SU-DHL-6 (cell line): Measurements from ENCODE around the gene ATP11A.

ENCODE experiments used
- H2AFZ ChIP-seq: fragments of 200-600 bp; sonication (generic); 2 replicates; pipeline ENCODE4 v1.6.1; 2014; ENCODE audit warnings: low read depth, mild to moderate bottlenecking, moderate library complexity, mixed read lengths, antibody characterized with exemption, low read length; ENCODE audit not compliant: severe bottlenecking
- H3F3A ChIP-seq: fragments of 200-600 bp; shearing (Covaris generic); 2 replicates; pipeline ENCODE4 v1.6.0; 2016; ENCODE audit warnings: antibody characterized with exemption, mild to moderate bottlenecking; ENCODE audit not compliant: insufficient read depth
- H3K27ac ChIP-seq: fragments of 200-600 bp; sonication (generic); 2 replicates; pipeline ENCODE4 v1.5.1; 2016; ENCODE audit warnings: low read depth, mild to moderate bottlenecking, low read length, moderate library complexity, mixed read lengths
- H3K27me3 ChIP-seq: fragments of 200-600 bp; sonication (generic), shearing (Covaris generic); 2 replicates; pipeline ENCODE4 v1.6.0; 2014; ENCODE audit warnings: mild to moderate bottlenecking, low read length
- H3K36me3 ChIP-seq: fragments of 200-600 bp; sonication (generic); 2 replicates; pipeline ENCODE4 v1.6.1; 2014; ENCODE audit warnings: mild to moderate bottlenecking, low read length, mixed read lengths
- H3K4me2 ChIP-seq: fragments of 300-600, 200-600 bp; shearing (Covaris generic), sonication (generic); 2 replicates; pipeline ENCODE4 v1.6.0; 2014; ENCODE audit warnings: low read length, low read depth, mild to moderate bottlenecking; ENCODE audit not compliant: poor library complexity, severe bottlenecking
- H3K4me3 ChIP-seq: fragments of 200-600 bp; sonication (generic); 2 replicates; pipeline ENCODE4 v1.5.1; 2014; ENCODE audit warnings: antibody characterized with exemption, low read length, mild to moderate bottlenecking, mixed read lengths; ENCODE audit not compliant: insufficient read depth, poor library complexity, severe bottlenecking
- H3K79me2 ChIP-seq: fragments of 200-600 bp; sonication (generic); 2 replicates; pipeline ENCODE4 v1.6.1; 2014; ENCODE audit warnings: mild to moderate bottlenecking, low read length, moderate library complexity; ENCODE audit not compliant: insufficient read depth
- H3K9ac ChIP-seq: fragments of 200-600 bp; sonication (generic); 2 replicates; pipeline ENCODE4 v1.7.0; 2014; ENCODE audit warnings: mild to moderate bottlenecking, low read length
- H3K9me2 ChIP-seq: fragments of 200-600 bp; sonication (generic); replicated peaks from 2 replicates; pipeline ENCODE4 v1.6.1; 2014; ENCODE audit warnings: low read length; ENCODE audit not compliant: insufficient read depth
- H3K9me3 ChIP-seq: fragments of 200-600 bp; sonication (generic); 2 replicates; pipeline ENCODE4 v1.6.1; 2014; ENCODE audit warnings: low read length, mixed read lengths; ENCODE audit not compliant: insufficient read depth
- H4K20me1 ChIP-seq: fragments of 200-600 bp; sonication (generic); 2 replicates; pipeline ENCODE4 v1.6.1; 2014; ENCODE audit warnings: low read depth, mild to moderate bottlenecking, antibody characterized with exemption, low read length, moderate library complexity, mixed read lengths
- CTCF ChIP-seq: fragments of 200-600 bp; sonication (generic); IDR thresholded peaks from one replicate; pipeline ENCODE4 v1.5.1; 2017; ENCODE audit warnings: antibody characterized with exemption, mild to moderate bottlenecking, low read length, moderate library complexity; ENCODE audit not compliant: insufficient read depth, poor library complexity, severe bottlenecking
- EZH2phosphoT487 ChIP-seq: fragments of 200-600 bp; sonication (generic), shearing (Covaris generic); conservative IDR thresholded peaks from 2 replicates; pipeline ENCODE4 v1.6.1; 2018; ENCODE audit warnings: mild to moderate bottlenecking, antibody characterized with exemption, low read length, moderate library complexity, mixed read lengths

The ATP11A gene

GRCh38 chr13:112710855-112711527 is 21.2 kb downstream of the ATP11A start:
- H3F3A ChIP-seq, result no peaks in the 10 kb centered on the region
- no peak overlapping the region for H3K27ac ChIP-seq
- no peak overlapping the region for H3K9ac ChIP-seq
- H4K20me1 ChIP-seq, result no peaks in the 10 kb centered on the region
- no peaks in the 10 kb centered on the region for H3K9me2 ChIP-seq
- H3K27me3 ChIP-seq, result no peaks in the 10 kb centered on the region
- no peaks in the 10 kb centered on the region for H3K9me3 ChIP-seq
- no peak overlapping the region for H3K4me3 ChIP-seq
- no peak overlapping the region for H3K4me2 ChIP-seq
- H3K79me2 ChIP-seq, result no peaks in the 10 kb centered on the region
- TF ChIP-seq EZH2phosphoT487, result no peak
- no peak for TF ChIP-seq CTCF
- no peak overlapping the region for H2AFZ ChIP-seq
- H3K36me3 ChIP-seq, result no peaks in the 10 kb centered on the region

- Histone ChIP-seq H2AFZ (no peak overlapping the region), H3K27me3 (no peaks in the 10 kb centered on the region), H3K4me3 (no peak overlapping the region), H4K20me1 (no peaks in the 10 kb centered on the region), H3K4me2 (no peak overlapping the region), H3K79me2 (no peaks in the 10 kb centered on the region), H3F3A (no peaks in the 10 kb centered on the region), H3K9me2 (no peaks in the 10 kb centered on the region), H3K9me3 (no peaks in the 10 kb centered on the region), H3K9ac (no peak overlapping the region), H3K27ac (no peak overlapping the region), H3K36me3 (no peaks in the 10 kb centered on the region)
- TF ChIP-seq EZH2phosphoT487, result no peak
- no peak for TF ChIP-seq CTCF
These were observed 21.9 kb downstream of the ATP11A start for GRCh38 chr13:112711528-112712265.

GRCh38 chr13:112712451-112713207 is 22.8 kb downstream of the ATP11A start:
- no peaks in the 10 kb centered on the region for H3K79me2 ChIP-seq
- 0 out of 2 replicates have a peak, but pooled peaks cover 4% of the 10 kb centered on the region for H4K20me1 ChIP-seq
- no peaks in the 10 kb centered on the region for H3F3A ChIP-seq
- H3K27ac ChIP-seq, result no peak overlapping the region
- no peaks in the 10 kb centered on the region for H3K27me3 ChIP-seq
- H3K9me2 ChIP-seq, result no peaks in the 10 kb centered on the region
- no peak overlapping the region for H3K4me3 ChIP-seq
- TF ChIP-seq EZH2phosphoT487, result no peak
- TF ChIP-seq CTCF, result no peak
- H3K36me3 ChIP-seq, result no peaks in the 10 kb centered on the region
- no peak overlapping the region for H3K4me2 ChIP-seq
- H3K9me3 ChIP-seq, result no peaks in the 10 kb centered on the region
- H3K9ac ChIP-seq, result no peak overlapping the region
- no peak overlapping the region for H2AFZ ChIP-seq
